ENCODE data around the gene ATP8A2.

The ATP8A2 gene

GRCh38 chr13:26048741-26049140 is 677.0 kb downstream of the ATP8A2 start:
- no peak for DNase-seq (ENCODE audit: extremely low read depth, low read depth)
- TF ChIP-seq, protein P1, sequence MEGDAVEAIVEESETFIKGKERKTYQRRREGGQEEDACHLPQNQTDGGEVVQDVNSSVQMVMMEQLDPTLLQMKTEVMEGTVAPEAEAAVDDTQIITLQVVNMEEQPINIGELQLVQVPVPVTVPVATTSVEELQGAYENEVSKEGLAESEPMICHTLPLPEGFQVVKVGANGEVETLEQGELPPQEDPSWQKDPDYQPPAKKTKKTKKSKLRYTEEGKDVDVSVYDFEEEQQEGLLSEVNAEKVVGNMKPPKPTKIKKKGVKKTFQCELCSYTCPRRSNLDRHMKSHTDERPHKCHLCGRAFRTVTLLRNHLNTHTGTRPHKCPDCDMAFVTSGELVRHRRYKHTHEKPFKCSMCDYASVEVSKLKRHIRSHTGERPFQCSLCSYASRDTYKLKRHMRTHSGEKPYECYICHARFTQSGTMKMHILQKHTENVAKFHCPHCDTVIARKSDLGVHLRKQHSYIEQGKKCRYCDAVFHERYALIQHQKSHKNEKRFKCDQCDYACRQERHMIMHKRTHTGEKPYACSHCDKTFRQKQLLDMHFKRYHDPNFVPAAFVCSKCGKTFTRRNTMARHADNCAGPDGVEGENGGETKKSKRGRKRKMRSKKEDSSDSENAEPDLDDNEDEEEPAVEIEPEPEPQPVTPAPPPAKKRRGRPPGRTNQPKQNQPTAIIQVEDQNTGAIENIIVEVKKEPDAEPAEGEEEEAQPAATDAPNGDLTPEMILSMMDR (IDR thresholded peaks at IDR 0.05; ENCODE audit: low read depth, low read length): no peak

GRCh38 chr13:26050568-26051230 is 678.9 kb downstream of the ATP8A2 start:
- TF ChIP-seq, protein P1 (IDR thresholded peaks at IDR 0.05; ENCODE audit: low read depth, low read length): no peak
- DNase-seq (ENCODE audit: extremely low read depth, low read depth): no peak

- no peak for DNase-seq (ENCODE audit: extremely low read depth, low read depth)
- TF ChIP-seq, protein P1 (IDR thresholded peaks at IDR 0.05; ENCODE audit: low read depth, low read length): no peak
These were observed 679.5 kb downstream of the ATP8A2 start for GRCh38 chr13:26051231-26051656.

DNA sequence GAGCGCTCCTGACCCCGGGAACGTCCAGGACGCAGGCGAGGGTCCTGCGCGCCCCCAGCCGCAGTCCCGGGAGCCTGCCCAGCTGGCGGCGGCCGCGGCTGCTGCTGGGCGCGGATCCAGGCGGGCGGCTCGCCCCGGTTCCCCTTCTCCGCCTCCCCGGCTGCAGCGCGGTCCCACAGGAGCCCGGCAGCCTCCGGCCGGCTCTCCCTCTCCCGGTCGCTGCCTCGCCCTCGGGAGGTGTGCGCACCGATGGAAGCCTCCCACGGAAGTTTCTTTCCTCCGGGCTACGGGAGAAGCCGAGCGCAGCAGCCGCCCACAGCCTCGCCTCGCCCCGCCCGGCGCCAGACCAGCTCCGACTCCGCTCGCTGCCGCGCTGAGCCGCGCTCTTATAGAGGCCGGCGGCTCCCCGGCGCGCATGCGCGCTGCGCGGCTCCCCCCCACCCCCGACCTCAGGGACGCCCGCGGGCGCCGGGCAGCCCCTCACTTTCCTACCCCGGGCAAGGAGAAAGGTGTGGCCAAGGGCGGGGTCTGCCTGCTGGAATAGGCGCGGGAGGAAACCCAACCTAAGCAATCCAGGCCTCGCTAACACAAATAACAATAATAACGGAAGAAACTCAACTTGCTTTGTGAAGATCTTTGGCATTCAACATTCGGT is 680.0 kb downstream of the ATP8A2 start, which contains the start of gene SHISA2:
SHISA2 (minus strand) TSS at position 360 of the 655 bp plus-strand sequence. CDS start 1,041 bp downstream, outside the sequence.
- DNase-seq (ENCODE audit: extremely low read depth, low read depth): no peak
- TF ChIP-seq, protein P1 (IDR thresholded peaks at IDR 0.05; ENCODE audit: low read depth, low read length): no peak

DNA sequence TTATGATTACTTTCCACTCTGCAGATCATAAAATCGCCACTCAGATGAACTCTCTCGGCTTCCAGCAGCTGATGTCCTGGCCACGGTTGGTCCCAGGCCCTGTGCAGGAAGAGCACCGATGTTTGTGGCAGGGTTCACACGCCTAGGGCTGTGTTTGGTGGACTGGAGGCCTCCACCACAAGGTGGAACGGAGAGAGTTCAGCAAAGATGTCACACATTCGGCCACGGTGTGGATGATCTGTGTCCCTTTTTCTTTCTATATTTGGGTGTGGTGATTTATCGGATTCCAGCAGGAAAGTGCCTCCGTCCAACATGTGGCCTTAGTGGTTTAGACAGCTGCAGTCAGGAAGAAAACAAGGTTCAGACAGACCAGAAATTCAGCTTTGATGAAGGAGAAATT is 680.6 kb downstream of the ATP8A2 start:
- DNase-seq (ENCODE audit: extremely low read depth, low read depth): no peak

DNA sequence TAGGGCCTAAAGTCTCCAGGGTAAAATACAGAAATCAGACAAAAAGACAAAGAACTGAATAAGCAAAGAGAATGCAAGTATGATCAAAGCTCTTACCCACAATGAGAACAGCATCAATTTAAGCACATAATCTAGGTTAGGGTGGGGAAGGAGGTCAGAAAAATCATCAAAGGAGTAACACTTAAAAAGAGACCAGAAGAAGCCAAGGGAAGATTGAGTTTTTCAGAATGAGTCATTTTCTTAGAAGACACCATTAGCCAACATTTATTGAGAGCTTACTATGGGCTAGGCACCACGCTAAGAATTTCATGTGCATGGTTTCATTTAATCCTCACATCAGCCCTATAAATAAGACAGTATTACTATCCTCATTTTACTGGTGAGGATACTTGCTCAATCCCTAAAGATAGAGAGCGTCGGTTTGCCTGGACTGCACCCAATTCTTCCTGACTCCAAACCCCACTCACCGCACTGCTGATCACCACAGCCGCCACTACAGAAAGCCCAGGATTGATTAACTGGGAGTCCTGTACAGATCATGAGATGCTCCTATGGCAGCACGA is 681.7 kb downstream of the ATP8A2 start:
- DNase-seq (ENCODE audit: extremely low read depth, low read depth): no peak
- TF ChIP-seq, protein P1 (IDR thresholded peaks at IDR 0.05; ENCODE audit: low read depth, low read length): no peak

More for the DNA sequence above, 680.6 kb downstream of the ATP8A2 start:
- TF ChIP-seq, protein P1 (IDR thresholded peaks at IDR 0.05; ENCODE audit: low read depth, low read length): no peak

DNA sequence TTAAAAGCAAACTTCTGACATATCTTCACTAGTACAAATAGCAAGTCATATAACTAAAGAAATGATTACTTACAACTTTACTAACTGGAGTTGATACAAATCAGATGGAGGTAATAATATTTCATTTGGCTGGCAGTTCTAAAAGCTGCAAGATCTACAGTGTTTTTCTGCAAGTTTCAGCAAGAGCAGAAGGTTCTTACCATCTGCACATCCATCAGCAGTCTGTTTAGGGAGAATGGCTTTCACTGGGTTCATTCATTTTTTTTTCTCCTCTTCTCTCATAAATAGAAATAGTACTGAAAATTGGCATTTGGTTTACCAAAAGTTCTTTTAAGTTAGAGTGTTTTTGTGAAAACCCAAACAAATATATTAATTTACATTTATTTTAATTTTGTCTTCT is 683.1 kb downstream of the ATP8A2 start:
- TF ChIP-seq, protein P1 (IDR thresholded peaks at IDR 0.05; ENCODE audit: low read depth, low read length): no peak
- DNase-seq (ENCODE audit: extremely low read depth, low read depth): no peak
